C4-2B (cell line): ENCODE results near the gene ATXN1.

ENCODE experiments used
- H3K27ac ChIP-seq: fragments of 450-650 bp; 2 replicates; pipeline ENCODE4 v1.5.1; 2017
- CTCF ChIP-seq: fragments of 450-650 bp; conservative IDR thresholded peaks from 2 replicates; pipeline ENCODE4 v1.5.1; 2017; ENCODE audit warnings: mild to moderate bottlenecking
- ZFX ChIP-seq: fragments of 450-650 bp; IDR thresholded peaks from 2 replicates; pipeline ENCODE4 v1.6.1; 2017

ATXN1 gene

DNA sequence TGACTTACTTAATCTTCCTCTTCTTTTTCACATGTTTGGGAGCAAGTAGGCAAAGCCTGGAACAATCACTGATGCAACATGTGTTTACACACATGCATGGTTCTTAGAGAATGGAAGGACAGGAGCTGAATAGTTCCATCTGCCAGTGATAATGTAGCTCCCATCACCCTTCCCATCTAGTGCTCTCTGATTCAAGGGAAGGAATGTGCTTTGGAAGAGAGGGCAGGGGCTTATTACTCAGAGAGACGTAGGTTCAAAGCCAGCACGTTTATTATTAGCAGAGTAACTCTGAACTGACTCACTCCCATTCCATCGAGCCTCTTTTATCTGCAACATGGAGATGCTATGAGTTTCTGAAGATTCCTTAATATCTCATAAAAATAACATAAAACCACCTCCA is 311.0 kb downstream of the ATXN1 start:
- TF ChIP-seq CTCF = no peak
- TF ChIP-seq ZFX = no peak
- no peak overlapping the region for H3K27ac ChIP-seq

DNA sequence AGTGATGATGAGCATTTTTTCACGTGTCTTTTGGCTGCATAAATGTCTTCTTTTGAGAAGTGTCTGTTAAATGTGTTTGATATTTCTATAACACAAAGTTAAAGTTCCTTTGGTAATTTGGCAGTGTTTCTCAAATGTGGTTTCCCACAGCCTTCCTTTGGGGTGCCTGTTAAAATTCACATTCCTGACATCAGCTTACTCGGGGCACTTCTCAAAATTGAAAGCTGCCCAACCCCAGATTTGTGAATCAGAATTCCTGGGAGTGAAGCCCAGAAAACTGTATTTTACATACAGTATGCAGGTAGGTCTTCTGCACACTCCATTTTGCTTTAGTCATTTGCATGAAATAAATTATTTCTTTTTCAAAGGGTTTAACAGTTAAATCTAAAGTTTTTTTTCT is 315.0 kb downstream of the ATXN1 start:
- H3K27ac ChIP-seq = no peak overlapping the region
- TF ChIP-seq CTCF (no peak), ZFX (no peak)

- TF ChIP-seq CTCF (no peak), ZFX (no peak)
- no peak overlapping the region for H3K27ac ChIP-seq
Measured at GRCh38 chr6:16442031-16442430, 319.2 kb downstream of the ATXN1 start.

DNA sequence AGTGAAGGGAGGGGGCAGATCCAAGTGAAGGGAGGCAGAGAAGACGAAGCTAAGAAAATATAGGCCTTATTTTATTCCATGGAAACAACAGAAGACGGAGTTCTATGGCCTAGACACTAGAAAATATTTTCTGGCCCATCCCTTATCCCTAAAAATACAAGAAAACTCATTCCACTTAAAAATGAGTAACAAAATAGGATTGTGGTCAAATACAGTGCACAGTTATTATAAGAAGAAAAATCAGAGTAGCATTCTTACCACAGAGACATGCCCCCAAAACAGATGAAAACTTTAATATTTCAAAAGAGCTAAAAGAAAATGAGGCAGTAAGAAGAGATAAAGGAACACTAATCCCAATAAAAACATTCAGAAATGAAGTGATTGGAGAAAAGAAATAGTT is 320.0 kb downstream of the ATXN1 start:
- TF ChIP-seq ZFX = no peak
- no peak for TF ChIP-seq CTCF

DNA sequence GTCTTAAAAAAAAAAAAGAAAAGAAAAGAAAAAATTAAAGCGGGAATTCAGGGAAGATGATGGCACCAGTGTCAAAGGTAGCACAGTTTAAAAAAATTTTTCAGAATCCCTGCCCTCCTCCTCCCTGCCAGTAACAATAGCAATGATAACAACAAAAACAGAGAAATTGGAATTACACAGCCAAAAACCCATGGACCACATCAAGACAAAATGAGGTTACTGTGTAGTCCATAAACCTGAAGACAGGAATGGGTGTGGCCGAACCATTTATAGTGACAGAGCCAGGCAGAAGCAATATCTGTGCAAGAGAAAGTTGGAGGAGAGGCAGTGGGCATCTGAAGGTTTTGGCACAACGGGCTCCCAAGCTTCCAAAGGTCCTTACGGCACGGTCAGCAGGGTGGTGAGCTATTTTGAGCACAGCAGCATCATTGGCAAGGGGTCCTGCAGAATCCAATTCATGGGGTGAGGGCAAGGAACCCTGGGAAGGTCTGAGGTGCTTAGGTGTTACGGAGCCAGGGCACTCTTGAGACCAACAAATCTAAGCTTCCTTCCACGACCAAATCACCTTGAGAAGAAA is 320.5 kb downstream of the ATXN1 start:
- no peak for TF ChIP-seq ZFX
- TF ChIP-seq CTCF = no peak
- H3K27ac ChIP-seq = no peak overlapping the region

More for the DNA sequence above, 320.0 kb downstream of the ATXN1 start:
- no peak overlapping the region for H3K27ac ChIP-seq

- TF ChIP-seq ZFX (no peak), CTCF (no peak)
- no peak overlapping the region for H3K27ac ChIP-seq
Measured at GRCh38 chr6:16438718-16439591, 322.3 kb downstream of the ATXN1 start.

- H3K27ac ChIP-seq = no peak overlapping the region
- TF ChIP-seq ZFX (no peak), CTCF (no peak)
Measured at GRCh38 chr6:16437984-16438383, 323.3 kb downstream of the ATXN1 start.
